Ishikawa (cell line): Measurements from ENCODE around the gene ERICH6.

Experiments
- CEBPB ChIP-seq: IDR thresholded peaks from 2 replicates; pipeline ENCODE4 v1.6.1; 2012
- CREB1 ChIP-seq: IDR thresholded peaks from 2 replicates; pipeline ENCODE4 v1.6.1; 2012; ENCODE audit warnings: low read depth
- EGR1 ChIP-seq: IDR thresholded peaks from 2 replicates; pipeline ENCODE4 v1.6.1; 2012
- EP300 ChIP-seq: IDR thresholded peaks from 2 replicates; pipeline ENCODE4 v1.6.1; 2012; ENCODE audit warnings: borderline replicate concordance
- FOXM1 ChIP-seq: IDR thresholded peaks from 2 replicates; pipeline ENCODE4 v1.6.1; 2012; ENCODE audit warnings: low read depth, borderline replicate concordance
- NFIC ChIP-seq: IDR thresholded peaks from 2 replicates; pipeline ENCODE4 v1.6.1; 2012
- RAD21 ChIP-seq: IDR thresholded peaks from 2 replicates; pipeline ENCODE4 v1.6.1; 2012; ENCODE audit warnings: low read depth
- TAF1 ChIP-seq: IDR thresholded peaks from 2 replicates; pipeline ENCODE4 v1.6.1; 2012; ENCODE audit warnings: low read depth, mild to moderate bottlenecking
- TCF12 ChIP-seq: IDR thresholded peaks from 2 replicates; pipeline ENCODE4 v1.6.1; 2012; ENCODE audit warnings: low read depth
- TEAD4 ChIP-seq: IDR thresholded peaks from 2 replicates; pipeline ENCODE4 v1.6.1; 2012
- USF1 ChIP-seq: IDR thresholded peaks from 2 replicates; pipeline ENCODE4 v1.6.1; 2012
- YY1 ChIP-seq: IDR thresholded peaks from 2 replicates; pipeline ENCODE4 v1.6.1; 2012; ENCODE audit warnings: low read depth
- ZBTB7A ChIP-seq: IDR thresholded peaks from 2 replicates; pipeline ENCODE4 v1.6.1; 2012; ENCODE audit warnings: low read depth
- TF ChIP-seq, protein P1 (sequence below): IDR thresholded peaks from 2 replicates; pipeline ENCODE4 v1.6.1; 2012
- TF ChIP-seq, protein P2 (sequence below): IDR thresholded peaks from 2 replicates; pipeline ENCODE4 v1.6.1; 2012; ENCODE audit warnings: low read depth, mild to moderate bottlenecking

Gene ERICH6

GRCh38 chr3:150691414-150692040, 12.2 kb downstream of the ERICH6 start:
- no peak for TF ChIP-seq RAD21
- no peak for TF ChIP-seq EGR1
- TF ChIP-seq USF1: no peak
- TF ChIP-seq CREB1: no peak
- no peak for TF ChIP-seq YY1
- no peak for TF ChIP-seq NFIC
- TF ChIP-seq ZBTB7A: no peak
- TF ChIP-seq TCF12: no peak
- TF ChIP-seq, protein P1, sequence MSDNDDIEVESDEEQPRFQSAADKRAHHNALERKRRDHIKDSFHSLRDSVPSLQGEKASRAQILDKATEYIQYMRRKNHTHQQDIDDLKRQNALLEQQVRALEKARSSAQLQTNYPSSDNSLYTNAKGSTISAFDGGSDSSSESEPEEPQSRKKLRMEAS: no peak
- TF ChIP-seq TAF1: no peak
- TF ChIP-seq, protein P2, sequence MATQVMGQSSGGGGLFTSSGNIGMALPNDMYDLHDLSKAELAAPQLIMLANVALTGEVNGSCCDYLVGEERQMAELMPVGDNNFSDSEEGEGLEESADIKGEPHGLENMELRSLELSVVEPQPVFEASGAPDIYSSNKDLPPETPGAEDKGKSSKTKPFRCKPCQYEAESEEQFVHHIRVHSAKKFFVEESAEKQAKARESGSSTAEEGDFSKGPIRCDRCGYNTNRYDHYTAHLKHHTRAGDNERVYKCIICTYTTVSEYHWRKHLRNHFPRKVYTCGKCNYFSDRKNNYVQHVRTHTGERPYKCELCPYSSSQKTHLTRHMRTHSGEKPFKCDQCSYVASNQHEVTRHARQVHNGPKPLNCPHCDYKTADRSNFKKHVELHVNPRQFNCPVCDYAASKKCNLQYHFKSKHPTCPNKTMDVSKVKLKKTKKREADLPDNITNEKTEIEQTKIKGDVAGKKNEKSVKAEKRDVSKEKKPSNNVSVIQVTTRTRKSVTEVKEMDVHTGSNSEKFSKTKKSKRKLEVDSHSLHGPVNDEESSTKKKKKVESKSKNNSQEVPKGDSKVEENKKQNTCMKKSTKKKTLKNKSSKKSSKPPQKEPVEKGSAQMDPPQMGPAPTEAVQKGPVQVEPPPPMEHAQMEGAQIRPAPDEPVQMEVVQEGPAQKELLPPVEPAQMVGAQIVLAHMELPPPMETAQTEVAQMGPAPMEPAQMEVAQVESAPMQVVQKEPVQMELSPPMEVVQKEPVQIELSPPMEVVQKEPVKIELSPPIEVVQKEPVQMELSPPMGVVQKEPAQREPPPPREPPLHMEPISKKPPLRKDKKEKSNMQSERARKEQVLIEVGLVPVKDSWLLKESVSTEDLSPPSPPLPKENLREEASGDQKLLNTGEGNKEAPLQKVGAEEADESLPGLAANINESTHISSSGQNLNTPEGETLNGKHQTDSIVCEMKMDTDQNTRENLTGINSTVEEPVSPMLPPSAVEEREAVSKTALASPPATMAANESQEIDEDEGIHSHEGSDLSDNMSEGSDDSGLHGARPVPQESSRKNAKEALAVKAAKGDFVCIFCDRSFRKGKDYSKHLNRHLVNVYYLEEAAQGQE: no peak
- TF ChIP-seq EP300: no peak
- TF ChIP-seq TEAD4: no peak
- no peak for TF ChIP-seq FOXM1
- TF ChIP-seq CEBPB: no peak

DNA sequence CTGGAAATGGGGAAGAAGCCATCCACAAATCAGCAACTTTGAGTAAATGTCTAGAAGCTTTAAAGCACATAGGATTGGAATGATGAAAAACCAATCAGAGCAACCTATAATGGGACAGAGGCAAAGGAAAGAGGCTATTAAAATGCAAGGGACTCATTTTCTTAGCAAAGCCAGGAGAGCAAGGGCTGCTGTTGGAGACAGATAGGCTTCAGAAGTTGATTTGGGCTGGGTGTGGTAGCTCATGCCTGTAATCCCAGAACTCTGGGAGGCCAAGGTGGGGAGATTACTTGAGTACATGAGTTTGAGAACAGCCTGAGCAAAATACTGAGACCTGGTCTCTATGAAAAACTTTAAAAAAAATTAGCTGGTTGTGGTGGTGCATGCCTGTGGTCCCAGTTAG, 16.1 kb downstream of the ERICH6 start:
- TF ChIP-seq USF1: no peak
- TF ChIP-seq EGR1: no peak
- no peak for TF ChIP-seq TAF1
- no peak for TF ChIP-seq FOXM1
- TF ChIP-seq NFIC: no peak
- no peak for TF ChIP-seq EP300
- no peak for TF ChIP-seq ZBTB7A
- no peak for TF ChIP-seq TCF12
- TF ChIP-seq, protein P2: no peak
- TF ChIP-seq TEAD4: no peak
- TF ChIP-seq, protein P1: no peak
- no peak for TF ChIP-seq YY1
- no peak for TF ChIP-seq CREB1
- TF ChIP-seq CEBPB: no peak
- TF ChIP-seq RAD21: no peak

- TF ChIP-seq, protein P2: no peak
- no peak for TF ChIP-seq NFIC
- TF ChIP-seq FOXM1: no peak
Observed at GRCh38 chr3:150682824-150683223, 20.9 kb downstream of the ERICH6 start.

DNA sequence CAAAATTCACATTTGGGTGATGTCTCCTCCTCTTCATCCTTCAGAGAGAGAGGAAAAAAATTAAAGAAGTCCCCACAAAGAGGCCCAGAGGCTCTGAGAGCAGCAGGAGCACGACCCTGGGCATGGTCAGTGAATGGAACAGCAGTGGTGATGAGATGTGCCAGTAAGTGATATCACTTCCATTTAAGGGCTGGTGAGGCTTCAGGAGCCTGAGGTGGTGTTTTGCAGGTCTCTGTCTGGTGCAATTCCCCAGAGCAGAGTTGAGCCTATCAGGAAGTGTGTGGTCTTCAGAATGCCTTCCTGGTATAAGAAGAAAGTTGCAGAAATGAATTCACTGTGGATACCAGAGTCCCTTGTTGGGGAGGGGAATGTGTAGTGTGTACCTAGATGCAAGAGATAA, 21.4 kb downstream of the ERICH6 start:
- TF ChIP-seq TAF1 (no peak), FOXM1 (no peak), CEBPB (no peak), EGR1 (no peak), TEAD4 (no peak), RAD21 (no peak), CREB1 (no peak), EP300 (no peak), YY1 (no peak), ZBTB7A (no peak)
- TF ChIP-seq, protein P1: no peak
- TF ChIP-seq, protein P2: no peak
